Measurements from ENCODE around the gene B3GNT9.

DNA sequence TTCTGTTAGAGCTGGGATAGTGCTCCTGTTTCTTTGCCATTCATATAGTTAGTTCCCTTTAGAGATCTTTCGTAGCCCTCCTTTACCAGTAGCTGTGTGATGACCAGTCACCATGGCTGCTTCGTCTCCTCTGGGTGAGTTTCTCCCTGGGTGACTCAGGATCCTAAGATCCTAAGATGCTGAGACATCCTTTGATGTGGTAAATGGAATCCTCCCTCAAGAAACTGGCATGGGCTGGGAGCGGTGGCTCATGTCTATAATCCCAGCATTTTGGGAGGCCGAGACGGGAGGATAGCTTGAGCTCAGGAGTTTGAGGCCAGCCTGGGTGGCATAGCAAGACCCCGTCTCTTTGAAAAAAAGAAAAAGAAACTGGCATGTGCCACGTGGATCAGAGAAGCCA lies 35.2 kb downstream of the B3GNT9 start:
- TF ChIP-seq, protein P1, sequence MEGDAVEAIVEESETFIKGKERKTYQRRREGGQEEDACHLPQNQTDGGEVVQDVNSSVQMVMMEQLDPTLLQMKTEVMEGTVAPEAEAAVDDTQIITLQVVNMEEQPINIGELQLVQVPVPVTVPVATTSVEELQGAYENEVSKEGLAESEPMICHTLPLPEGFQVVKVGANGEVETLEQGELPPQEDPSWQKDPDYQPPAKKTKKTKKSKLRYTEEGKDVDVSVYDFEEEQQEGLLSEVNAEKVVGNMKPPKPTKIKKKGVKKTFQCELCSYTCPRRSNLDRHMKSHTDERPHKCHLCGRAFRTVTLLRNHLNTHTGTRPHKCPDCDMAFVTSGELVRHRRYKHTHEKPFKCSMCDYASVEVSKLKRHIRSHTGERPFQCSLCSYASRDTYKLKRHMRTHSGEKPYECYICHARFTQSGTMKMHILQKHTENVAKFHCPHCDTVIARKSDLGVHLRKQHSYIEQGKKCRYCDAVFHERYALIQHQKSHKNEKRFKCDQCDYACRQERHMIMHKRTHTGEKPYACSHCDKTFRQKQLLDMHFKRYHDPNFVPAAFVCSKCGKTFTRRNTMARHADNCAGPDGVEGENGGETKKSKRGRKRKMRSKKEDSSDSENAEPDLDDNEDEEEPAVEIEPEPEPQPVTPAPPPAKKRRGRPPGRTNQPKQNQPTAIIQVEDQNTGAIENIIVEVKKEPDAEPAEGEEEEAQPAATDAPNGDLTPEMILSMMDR (conservative IDR thresholded peaks at IDR 0.05): no peak
- TF ChIP-seq EZH2 (IDR thresholded peaks at IDR 0.05; ENCODE audit: low read depth): no peak
